HTR-8/SVneo (cell line): Measurements from ENCODE around the gene RNF126.
"Not testable (repeated sequence)": the region's sequence is repeated elsewhere in the genome, so short reads cannot be mapped to it uniquely, and the experiment has no call there.

Source experiments
- DNase-seq: peaks from one replicate; pipeline ENCODE4 v3.0.0; 2011; ENCODE audit warnings: low spot score, mixed read lengths; ENCODE audit not compliant: insufficient read length
- FAIRE-seq: peaks from 2 replicates; lab custom pipeline; 2011; peaks lifted over from hg19 to GRCh38; lab: Jason Lieb, UNC

RNF126 gene

GRCh38 chr19:616062-616700 lies 46.8 kb downstream of the RNF126 start:
- FAIRE-seq, result no peak
- no peak for DNase-seq

GRCh38 chr19:615619-616018 lies 47.4 kb downstream of the RNF126 start:
- DNase-seq, result no peak
- no peak for FAIRE-seq

GRCh38 chr19:613732-614567 lies 49.1 kb downstream of the RNF126 start:
- FAIRE-seq (no peak), DNase-seq (no peak)

- no peak for FAIRE-seq
- no peak for DNase-seq
These were observed 50.1 kb downstream of the RNF126 start for GRCh38 chr19:612941-613340.

- DNase-seq (no peak), FAIRE-seq (no peak)
These were observed 51.5 kb downstream of the RNF126 start for GRCh38 chr19:611481-611868.

GRCh38 chr19:610801-611480 lies 52.1 kb downstream of the RNF126 start:
- DNase-seq, result no peak
- no peak for FAIRE-seq

GRCh38 chr19:610071-610800 lies 52.8 kb downstream of the RNF126 start:
- DNase-seq (no peak), FAIRE-seq (no peak)

GRCh38 chr19:609004-609346 lies 54.0 kb downstream of the RNF126 start:
- DNase-seq (no peak), FAIRE-seq (no peak)

GRCh38 chr19:608155-609003 lies 54.6 kb downstream of the RNF126 start:
- FAIRE-seq, result no peak
- DNase-seq, result no peak

GRCh38 chr19:607301-608154 lies 55.5 kb downstream of the RNF126 start:
- FAIRE-seq (no peak), DNase-seq (no peak)

- DNase-seq, FAIRE-seq: not testable (repeated sequence)
These were observed 57.7 kb downstream of the RNF126 start for GRCh38 chr19:605061-605971.

- FAIRE-seq (no peak), DNase-seq (no peak)
These were observed 58.7 kb downstream of the RNF126 start for GRCh38 chr19:604355-604754.

- not testable (repeated sequence) for FAIRE-seq
These were observed 59.2 kb downstream of the RNF126 start for GRCh38 chr19:603779-604178.

GRCh38 chr19:603302-603639 lies 59.7 kb downstream of the RNF126 start:
- DNase-seq, FAIRE-seq: not testable (repeated sequence)

More at GRCh38 chr19:603779-604178, 59.2 kb downstream of the RNF126 start:
- not testable (repeated sequence) for DNase-seq

- no peak for FAIRE-seq
- no peak for DNase-seq
These were observed 60.4 kb downstream of the RNF126 start for GRCh38 chr19:602391-603301.

GRCh38 chr19:601790-602189 lies 61.2 kb downstream of the RNF126 start:
- FAIRE-seq (no peak), DNase-seq (no peak)

GRCh38 chr19:601310-601709 lies 61.7 kb downstream of the RNF126 start:
- FAIRE-seq (no peak), DNase-seq (no peak)
